NOMO-1 treated with DMSO at 0.1 percent for 48 hours (cell line): Measurements from ENCODE around the gene RAI2.
"Not testable (repeated sequence)": the region's sequence is repeated elsewhere in the genome, so short reads cannot be mapped to it uniquely, and the experiment has no call there.

Experiments
- DNase-seq: peaks from one replicate; lab custom pipeline; 2025; ENCODE audit not compliant: unreplicated experiment; lab: John Stamatoyannopoulos, UW

The RAI2 gene

GRCh38 chrX:17786554-17787347 is 74.3 kb downstream of the RAI2 start:
- DNase-seq, result not testable (repeated sequence)

- DNase-seq, result no peak
These were observed 81.7 kb downstream of the RAI2 start for GRCh38 chrX:17779434-17779833.

GRCh38 chrX:17778997-17779396 is 82.1 kb downstream of the RAI2 start:
- DNase-seq, result no peak

- DNase-seq, result no peak
These were observed 87.0 kb downstream of the RAI2 start for GRCh38 chrX:17774053-17774452.

- DNase-seq, result no peak
These were observed 87.7 kb downstream of the RAI2 start for GRCh38 chrX:17773221-17773876.

GRCh38 chrX:17769701-17770269 is 91.3 kb downstream of the RAI2 start:
- no peak for DNase-seq

GRCh38 chrX:17768997-17769396 is 92.1 kb downstream of the RAI2 start:
- DNase-seq, result no peak

GRCh38 chrX:17767734-17768133 is 93.4 kb downstream of the RAI2 start:
- no peak for DNase-seq

GRCh38 chrX:17759990-17760389 is 101.1 kb downstream of the RAI2 start:
- DNase-seq, result no peak

- DNase-seq, result no peak
These were observed 102.7 kb downstream of the RAI2 start for GRCh38 chrX:17758382-17758781.

GRCh38 chrX:17750436-17750835 is 110.7 kb downstream of the RAI2 start:
- no peak for DNase-seq
